ENCODE measurements around the gene CHMP2A. TPM values are rescaled to one million over a fixed set of nuclear protein-coding genes. Genes with fewer than 3 reads are reported as not detected.
"Not testable (repeated sequence)": the region's sequence is repeated elsewhere in the genome, so short reads cannot be mapped to it uniquely, and the experiment has no call there.

The CHMP2A gene
- total RNA-seq = 90.8 and 112 TPM in 2 replicates

- DNase-seq (ENCODE audit: low read depth in 2 of 2) = peak; percentile 91 to 97
Measured at GRCh38 chr19:58554494-58555368, at the start of gene CHMP2A. TSS of gene CHMP2A (minus strand) at chr19:58555105. CDS start at chr19:58554212, 893 bp downstream.

- no peak for DNase-seq (ENCODE audit: low read depth in 2 of 2)
Measured at GRCh38 chr19:58586133-58586765, 31.3 kb upstream of the CHMP2A start.

GRCh38 chr19:58585442-58586132 lies 30.7 kb upstream of the CHMP2A start:
- no peak for DNase-seq (ENCODE audit: low read depth in 2 of 2)

- DNase-seq (ENCODE audit: low read depth in 2 of 2) = no peak
Measured at GRCh38 chr19:58584498-58585441, 29.9 kb upstream of the CHMP2A start.

GRCh38 chr19:58582985-58583384 lies 28.1 kb upstream of the CHMP2A start:
- no peak for DNase-seq (ENCODE audit: low read depth in 2 of 2)

GRCh38 chr19:58581227-58582141 lies 26.6 kb upstream of the CHMP2A start:
- DNase-seq (ENCODE audit: low read depth in 2 of 2) = peak; percentile 73 to 91

GRCh38 chr19:58579473-58580142 lies 24.7 kb upstream of the CHMP2A start:
- no peak for DNase-seq (ENCODE audit: low read depth in 2 of 2)

- DNase-seq (ENCODE audit: low read depth in 2 of 2) = no peak
Measured at GRCh38 chr19:58578012-58578925, 23.4 kb upstream of the CHMP2A start.

- not testable (repeated sequence) for DNase-seq (ENCODE audit: low read depth in 2 of 2)
Measured at GRCh38 chr19:58577581-58577980, 22.7 kb upstream of the CHMP2A start.

GRCh38 chr19:58575183-58576041 lies 20.5 kb upstream of the CHMP2A start:
- DNase-seq (ENCODE audit: low read depth in 2 of 2) = peak; percentile 79 to 93

- no peak for DNase-seq (ENCODE audit: low read depth in 2 of 2)
Measured at GRCh38 chr19:58573658-58574164, 18.8 kb upstream of the CHMP2A start.

GRCh38 chr19:58572818-58573657 lies 18.1 kb upstream of the CHMP2A start, which contains the start of gene MZF1:
TSS of gene MZF1 (minus strand) at chr19:58573335. CDS start at chr19:58571389, 1,946 bp downstream.
- DNase-seq (ENCODE audit: low read depth in 2 of 2) = peak; percentile 100

- DNase-seq (ENCODE audit: low read depth in 2 of 2) = no peak
Measured at GRCh38 chr19:58572026-58572817, 17.3 kb upstream of the CHMP2A start.

- DNase-seq (ENCODE audit: low read depth in 2 of 2) = no peak
Measured at GRCh38 chr19:58571575-58571947, 16.7 kb upstream of the CHMP2A start.

Data from dermis microvascular lymphatic vessel endothelial cell (primary cell).